Lower leg skin (tissue), 4 donors: ENCODE results near the gene DRC7. TPM values are rescaled to one million over a fixed set of nuclear protein-coding genes. Genes with fewer than 3 reads are reported as not detected.

Experiments used
- DNase-seq, 2 donors: peaks; one replicate each; pipeline ENCODE4 v3.0.0-alpha.2; 2019; ENCODE audit warnings: low spot score in 2 of 2
- H3K4me3 ChIP-seq: fragments of 200-600 bp; sonication (generic); 2 replicates; pipeline ENCODE4 v1.5.1; 2017; ENCODE audit warnings: mild to moderate bottlenecking, low read depth; ENCODE audit not compliant: poor library complexity, severe bottlenecking
- POLR2A ChIP-seq, 2 donors: fragments of 450-650 bp; IDR thresholded peaks; one replicate each; pipeline ENCODE4 v1.6.1; 2016 to 2017; ENCODE audit warnings: antibody characterized with exemption in 2 of 2, mild to moderate bottlenecking in 1 of 2, moderate library complexity in 1 of 2
- WGBS, 2 donors: methylation state at CpG; one replicate each; pipeline ENCODE4 v1.1.5; 2018; 5-methylcytosine and 5-hydroxymethylcytosine counted together
- intact Hi-C: fragments of 100-400 bp; cut with DNase I; formaldehyde crosslinking; loops from one replicate; pipeline ENCODE4 v1.15.0; 2023; ENCODE audit warnings: low total_unique reads
- total RNA-seq, 4 donors: library from RNA; depleted of rRNA; stranded (reverse); fragments of >200 nt; gene quantifications; one replicate each; pipeline ENCODE4 v1.1.0, GENCODE V29; 2016
- TF ChIP-seq, protein P1 (sequence below), 3 donors: fragments of 450-650 bp; IDR thresholded peaks; one replicate each; pipeline ENCODE4 v1.5.1; 2016; ENCODE audit warnings: antibody characterized with exemption in 3 of 3, mild to moderate bottlenecking in 3 of 3, moderate library complexity in 2 of 3

Gene DRC7
- total RNA-seq, 4 donors from 2014 or later, result not detected

DNA sequence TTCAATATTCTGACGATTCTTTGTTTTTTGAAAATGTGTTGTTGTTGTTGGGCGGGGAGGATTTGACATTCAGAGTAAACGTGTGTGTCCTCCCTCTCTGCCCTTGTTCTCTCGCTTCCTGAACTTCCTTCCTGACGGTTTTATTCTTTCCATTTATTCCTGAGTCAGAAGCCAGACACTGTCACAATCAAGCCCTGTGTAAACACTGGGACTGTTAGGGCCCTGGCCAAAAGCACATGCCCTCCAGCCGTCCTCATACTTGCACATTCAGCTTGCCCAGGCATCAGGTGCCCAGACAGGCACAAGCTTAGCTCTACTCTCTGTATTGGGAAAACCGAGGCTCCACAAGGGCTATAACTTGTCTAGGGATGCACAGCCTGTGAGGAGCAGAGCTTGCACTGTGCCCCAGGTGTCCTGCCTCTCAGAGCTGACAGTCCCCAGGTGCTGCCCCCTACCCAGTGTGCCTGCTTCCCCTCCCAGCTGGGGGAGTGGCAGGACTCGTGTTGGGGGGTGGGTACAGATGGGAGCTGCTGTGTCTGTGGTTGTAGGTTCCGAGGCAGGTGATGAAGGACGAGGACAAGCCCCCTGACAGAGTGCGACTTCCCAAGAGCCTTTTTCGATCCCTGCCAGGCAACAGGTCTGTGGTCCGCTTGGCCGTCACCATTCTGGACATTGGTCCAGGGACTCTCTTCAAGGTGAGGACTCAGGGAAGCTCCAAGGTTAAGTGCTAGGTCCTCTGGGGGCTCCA is 16.8 kb upstream of the DRC7 start:
- intact Hi-C loops, result no loop called here
- no peak overlapping the region for H3K4me3 ChIP-seq
- TF ChIP-seq, protein P1, sequence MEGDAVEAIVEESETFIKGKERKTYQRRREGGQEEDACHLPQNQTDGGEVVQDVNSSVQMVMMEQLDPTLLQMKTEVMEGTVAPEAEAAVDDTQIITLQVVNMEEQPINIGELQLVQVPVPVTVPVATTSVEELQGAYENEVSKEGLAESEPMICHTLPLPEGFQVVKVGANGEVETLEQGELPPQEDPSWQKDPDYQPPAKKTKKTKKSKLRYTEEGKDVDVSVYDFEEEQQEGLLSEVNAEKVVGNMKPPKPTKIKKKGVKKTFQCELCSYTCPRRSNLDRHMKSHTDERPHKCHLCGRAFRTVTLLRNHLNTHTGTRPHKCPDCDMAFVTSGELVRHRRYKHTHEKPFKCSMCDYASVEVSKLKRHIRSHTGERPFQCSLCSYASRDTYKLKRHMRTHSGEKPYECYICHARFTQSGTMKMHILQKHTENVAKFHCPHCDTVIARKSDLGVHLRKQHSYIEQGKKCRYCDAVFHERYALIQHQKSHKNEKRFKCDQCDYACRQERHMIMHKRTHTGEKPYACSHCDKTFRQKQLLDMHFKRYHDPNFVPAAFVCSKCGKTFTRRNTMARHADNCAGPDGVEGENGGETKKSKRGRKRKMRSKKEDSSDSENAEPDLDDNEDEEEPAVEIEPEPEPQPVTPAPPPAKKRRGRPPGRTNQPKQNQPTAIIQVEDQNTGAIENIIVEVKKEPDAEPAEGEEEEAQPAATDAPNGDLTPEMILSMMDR (IDR thresholded peaks at IDR 0.05), result no peak
- no peak for TF ChIP-seq POLR2A (IDR thresholded peaks at IDR 0.05)
- WGBS, 2 donors, result 53 to 58% methylated on average over 14 of the region's 14 CpGs
- peak in 1 of 2 donors; percentile 87 for DNase-seq

DNA sequence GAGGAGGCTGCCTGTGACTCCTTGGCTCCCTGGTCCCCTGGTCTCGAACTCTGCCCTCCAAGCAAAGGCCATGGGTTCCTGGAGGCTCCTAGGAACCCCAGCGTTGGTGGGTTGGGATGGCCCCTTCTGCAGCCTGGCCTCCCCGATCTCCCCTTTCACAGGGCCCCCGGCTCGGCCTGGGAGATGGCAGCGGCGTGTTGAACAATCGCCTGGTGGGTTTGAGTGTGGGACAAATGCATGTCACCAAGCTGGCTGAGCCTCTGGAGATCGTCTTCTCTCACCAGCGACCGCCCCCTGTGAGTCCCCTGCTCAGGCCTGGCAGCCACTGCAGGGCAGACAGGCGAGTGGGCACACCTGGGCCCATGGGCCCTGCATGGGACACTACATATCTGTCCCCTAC is 15.6 kb upstream of the DRC7 start:
- intact Hi-C loops, result no loop called here
- DNase-seq, result no peak
- 87 to 94% methylated on average over 12 of the region's 12 CpGs for WGBS, 2 donors
- TF ChIP-seq, protein P1 (IDR thresholded peaks at IDR 0.05), result no peak
- no peak for TF ChIP-seq POLR2A (IDR thresholded peaks at IDR 0.05)
- H3K4me3 ChIP-seq, result no peak overlapping the region

DNA sequence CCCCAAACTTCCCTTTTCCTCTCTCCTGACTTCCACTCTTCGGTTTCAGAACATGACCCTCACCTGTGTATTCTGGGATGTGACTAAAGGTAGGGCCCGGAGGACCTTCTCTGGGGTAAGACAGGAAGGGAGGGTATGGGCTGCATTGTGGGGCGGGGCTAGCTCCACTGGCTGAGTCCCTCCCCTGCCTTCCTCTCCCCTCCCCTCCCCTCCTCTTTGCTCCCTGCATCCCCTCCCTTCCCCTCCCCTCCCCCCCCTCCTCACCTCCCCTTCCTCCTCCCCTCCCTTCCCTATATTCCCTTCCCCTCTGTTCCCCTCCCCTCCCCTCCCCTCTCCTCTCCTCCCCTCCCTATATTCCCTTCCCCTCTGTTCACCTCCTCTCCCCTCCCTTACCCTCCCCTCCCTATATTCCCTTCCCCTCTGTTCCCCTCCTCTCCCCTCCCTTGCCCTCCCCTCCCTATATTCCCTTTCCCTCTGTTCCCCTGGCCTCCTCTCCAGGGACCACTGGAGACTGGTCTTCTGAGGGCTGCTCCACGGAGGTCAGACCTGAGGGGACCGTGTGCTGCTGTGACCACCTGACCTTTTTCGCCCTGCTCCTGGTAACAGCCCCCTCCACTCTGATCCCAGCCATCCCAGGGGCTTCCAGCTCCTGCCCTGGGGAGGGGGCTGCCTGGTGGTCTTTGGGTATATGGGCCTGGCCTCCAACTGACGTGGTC is 14.7 kb upstream of the DRC7 start:
- H3K4me3 ChIP-seq, result no peak overlapping the region
- WGBS, 2 donors, result 78 to 84% methylated on average over 7 of the region's 7 CpGs
- no peak for TF ChIP-seq POLR2A (IDR thresholded peaks at IDR 0.05)
- TF ChIP-seq, protein P1 (IDR thresholded peaks at IDR 0.05), result no peak
- intact Hi-C loops, result no loop called here
- DNase-seq, result no peak

DNA sequence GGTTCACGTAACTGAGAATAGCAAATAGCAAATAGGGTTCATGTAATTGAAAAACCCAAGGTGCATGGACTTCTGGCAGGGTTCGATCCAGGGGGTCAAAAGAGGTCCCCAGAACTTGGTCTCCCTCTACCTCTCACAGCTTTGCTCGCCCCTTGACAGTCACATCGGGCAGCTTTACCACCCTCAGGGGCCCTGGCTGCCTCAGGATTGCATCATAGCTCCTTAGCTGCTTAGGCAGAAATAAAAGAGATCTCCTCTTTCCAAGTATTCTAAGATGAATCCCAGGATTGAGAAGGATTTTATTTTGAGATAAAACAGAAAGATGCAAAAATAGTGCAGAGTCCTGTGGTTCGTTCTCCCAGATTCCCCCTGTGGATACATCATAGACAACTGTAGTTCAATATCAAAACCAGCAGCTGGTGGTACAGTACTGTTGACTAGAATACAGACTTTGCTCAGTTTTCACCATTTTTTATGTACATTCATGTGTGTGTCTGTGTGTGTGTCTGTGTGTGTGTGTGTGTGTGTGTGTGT is 13.7 kb upstream of the DRC7 start:
- 70 to 72% methylated on average over 5 of the region's 5 CpGs for WGBS, 2 donors
- DNase-seq, result no peak
- intact Hi-C loops, result no loop called here
- TF ChIP-seq, protein P1 (IDR thresholded peaks at IDR 0.05), result no peak
- no peak for TF ChIP-seq POLR2A (IDR thresholded peaks at IDR 0.05)
- H3K4me3 ChIP-seq, result no peak overlapping the region

DNA sequence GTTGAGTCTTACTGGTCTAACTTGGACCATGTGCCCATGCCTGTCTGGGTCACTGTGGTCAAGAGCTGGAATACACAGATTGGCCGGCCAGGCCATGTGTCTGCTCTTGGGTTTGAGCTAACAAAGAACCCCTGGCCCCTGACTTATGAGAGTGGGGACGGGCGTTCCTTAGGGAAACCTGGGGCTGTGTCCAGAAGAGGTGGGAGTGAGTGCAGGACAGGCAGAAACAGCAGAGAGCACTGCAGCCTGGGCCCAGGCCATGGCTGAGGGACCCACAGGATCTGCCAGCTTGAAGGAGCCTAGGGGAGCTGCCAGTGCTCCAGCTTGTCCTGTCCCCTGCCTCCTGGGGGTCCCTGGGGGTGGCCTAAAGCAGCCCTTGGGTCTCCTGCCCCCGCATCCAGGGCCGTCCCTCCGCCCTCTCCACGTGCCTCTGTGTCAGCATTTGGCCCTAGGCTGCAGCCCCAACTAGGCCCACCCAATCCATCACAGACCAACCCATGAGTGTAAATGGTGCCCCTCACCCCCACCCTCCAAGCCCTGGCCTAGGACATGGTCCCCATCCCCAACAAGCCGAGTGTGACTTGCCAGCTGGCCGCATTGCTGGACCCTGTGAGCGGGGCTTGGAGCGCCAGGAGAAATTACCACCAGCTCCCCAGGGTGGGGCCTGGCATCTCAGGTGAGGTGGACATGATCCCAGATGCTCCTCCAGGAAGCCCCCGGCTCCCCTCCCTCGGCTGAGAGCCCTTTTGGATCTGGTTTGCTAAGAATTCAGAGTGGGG is 12.5 kb upstream of the DRC7 start:
- intact Hi-C loops, result no loop called here
- H3K4me3 ChIP-seq, result no peak overlapping the region
- TF ChIP-seq POLR2A (IDR thresholded peaks at IDR 0.05), result no peak
- TF ChIP-seq, protein P1 (IDR thresholded peaks at IDR 0.05), result no peak
- 88 to 89% methylated on average over 11 of the region's 13 CpGs for WGBS, 2 donors
- DNase-seq, result no peak
